ENCODE results near the gene SSUH2. TPM values are rescaled to one million over a fixed set of nuclear protein-coding genes. Genes with fewer than 3 reads are reported as not detected.

Gene SSUH2
- total and polyA plus RNA-seq, 2 of the 4 experiments (the other 2 are of a cell fraction), result 0.10 TPM; not detected in 1

GRCh38 chr3:8641472-8641871 is 3.1 kb downstream of the SSUH2 start:
- Histone ChIP-seq H3K23ac (ENCODE audit: low read depth, low read length) (no peak overlapping the region), H2BK120ac (ENCODE audit: low read depth, low read length) (no peak overlapping the region), H2BK20ac (ENCODE audit: low read depth, low read length) (no peak overlapping the region), H3K4me1 (ENCODE audit: control insufficient read depth, insufficient read depth, low read length) (no peaks in the 10 kb centered on the region), H4K5ac (ENCODE audit: low read depth, low read length) (no peak overlapping the region), H3K9me1 (ENCODE audit: insufficient read depth, low read length) (no peaks in the 10 kb centered on the region), H3K4me2 (ENCODE audit: low read depth, low read length) (no peak overlapping the region), H2AK9ac (replicated peaks; ENCODE audit: low read depth, low read length, poor library complexity) (no peak overlapping the region), H3K14ac (replicated peaks; ENCODE audit: low read depth, low read length) (no peak overlapping the region), H3K79me1 (ENCODE audit: low read depth in 1 of 2, low read length in 2 of 2) (no peaks in the 10 kb centered on the region), H3K36me3 (ENCODE audit: control insufficient read depth, insufficient read depth, low read length) (no peaks in the 10 kb centered on the region), H2BK5ac (ENCODE audit: low read depth, low read length, poor library complexity, severe bottlenecking) (no peak overlapping the region), H3K27me3 (ENCODE audit: control insufficient read depth, insufficient read depth, low read length) (peaks cover 46% of the 10 kb centered on the region), H3K56ac (ENCODE audit: extremely low read depth, insufficient read depth, low read length) (no peak overlapping the region), H3K9me3 (ENCODE audit: control insufficient read depth, insufficient read depth, low read length) (peaks cover 2% of the 10 kb centered on the region), H3K27ac (ENCODE audit: insufficient read depth, low read length) (no peak overlapping the region), H2AFZ (replicated peaks; ENCODE audit: low read length, poor library complexity) (no peak overlapping the region), H3K18ac (ENCODE audit: low read depth, low read length) (no peak overlapping the region), H3K4me3 (ENCODE audit: insufficient read depth, low read depth, low read length) (no peak overlapping the region), H4K8ac (ENCODE audit: low read depth in 2 of 2, low read length in 2 of 2) (no peak overlapping the region), H4K20me1 (ENCODE audit: insufficient read depth, low read length) (no peaks in the 10 kb centered on the region), H3K4ac (ENCODE audit: low read depth, low read length) (no peak overlapping the region), H2AK5ac (ENCODE audit: low read depth, low read length) (no peak overlapping the region), H2BK15ac (ENCODE audit: low read depth, low read length) (no peak overlapping the region), H4K91ac (ENCODE audit: insufficient read depth, low read depth, low read length) (no peak overlapping the region), H3K9ac (ENCODE audit: low read depth, low read length) (no peak overlapping the region)
- TF ChIP-seq POLR2A (IDR thresholded peaks at IDR 0.05; ENCODE audit: low read depth, low read length) (no peak), RFX5 (IDR thresholded peaks at IDR 0.05; ENCODE audit: low read depth, low read length) (no peak), SMC3 (IDR thresholded peaks at IDR 0.05; ENCODE audit: low read depth, low read length) (no peak), USF2 (IDR thresholded peaks at IDR 0.05; ENCODE audit: low read depth, low read length) (no peak), RCOR1 (IDR thresholded peaks at IDR 0.05; ENCODE audit: insufficient replicate concordance, low read length) (no peak), MXI1 (IDR thresholded peaks at IDR 0.05; ENCODE audit: borderline replicate concordance, low read depth, low read length) (no peak), CHD1 (IDR thresholded peaks at IDR 0.05; ENCODE audit: low read depth, low read length) (no peak), CTCF (conservative IDR thresholded peaks at IDR 0.05; ENCODE audit: low read depth, low read length) (no peak), BHLHE40 (IDR thresholded peaks at IDR 0.05; ENCODE audit: low read depth, low read length) (no peak), NFE2L2 (IDR thresholded peaks at IDR 0.05; ENCODE audit: low read depth, low read length) (no peak), ELK1 (IDR thresholded peaks at IDR 0.05; ENCODE audit: borderline replicate concordance, low read depth, low read length) (no peak), MAZ (IDR thresholded peaks at IDR 0.05; ENCODE audit: borderline replicate concordance, low read depth, low read length) (no peak), RAD21 (IDR thresholded peaks at IDR 0.05; ENCODE audit: low read length) (no peak), MAFK (IDR thresholded peaks at IDR 0.05; ENCODE audit: low read depth, low read length) (no peak), CEBPB (IDR thresholded peaks at IDR 0.05; ENCODE audit: low read depth, low read length) (no peak), FOS (IDR thresholded peaks at IDR 0.05; ENCODE audit: low read depth, low read length) (no peak)
- ChIA-PET CTCF (no interaction called here), POLR2A (ENCODE audit: unreplicated experiment) (no interaction called here)
- DNase-seq (no peak), ATAC-seq (ENCODE audit: low read depth) (no peak)
- intact Hi-C loops (cut with micrococcal nuclease) (no loop called here), dilution Hi-C loops (cut with HindIII; ENCODE audit: low sequenced_read_pairs, unreplicated experiment) (no loop called here), in situ Hi-C loops (cut with MboI; ENCODE audit: low sequenced_read_pairs) (no loop called here)
- BruUV-seq (replicated peaks), result no TSS peak
- 8% methylated on average over 2 of the region's 7 CpGs; no CpG with 5 or more reads in 1 of the 2 experiments for WGBS, 2 experiments (ENCODE audit: extremely low coverage in 2 of 2, insufficient read length in 1 of 2)
